ENCODE results near the gene SMAD3. TPM values are rescaled to one million over a fixed set of nuclear protein-coding genes. Genes with fewer than 3 reads are reported as not detected.
"Not testable (repeated sequence)": the region's sequence is repeated elsewhere in the genome, so short reads cannot be mapped to it uniquely, and the experiment has no call there.

The SMAD3 gene
- total RNA-seq, 1 donor from 2014 or later, result 89.3 TPM

- DNase-seq (ENCODE audit: low spot score in 2 of 2), result peak in 1 of 2 donors; percentile 50
- TF ChIP-seq, protein P1, sequence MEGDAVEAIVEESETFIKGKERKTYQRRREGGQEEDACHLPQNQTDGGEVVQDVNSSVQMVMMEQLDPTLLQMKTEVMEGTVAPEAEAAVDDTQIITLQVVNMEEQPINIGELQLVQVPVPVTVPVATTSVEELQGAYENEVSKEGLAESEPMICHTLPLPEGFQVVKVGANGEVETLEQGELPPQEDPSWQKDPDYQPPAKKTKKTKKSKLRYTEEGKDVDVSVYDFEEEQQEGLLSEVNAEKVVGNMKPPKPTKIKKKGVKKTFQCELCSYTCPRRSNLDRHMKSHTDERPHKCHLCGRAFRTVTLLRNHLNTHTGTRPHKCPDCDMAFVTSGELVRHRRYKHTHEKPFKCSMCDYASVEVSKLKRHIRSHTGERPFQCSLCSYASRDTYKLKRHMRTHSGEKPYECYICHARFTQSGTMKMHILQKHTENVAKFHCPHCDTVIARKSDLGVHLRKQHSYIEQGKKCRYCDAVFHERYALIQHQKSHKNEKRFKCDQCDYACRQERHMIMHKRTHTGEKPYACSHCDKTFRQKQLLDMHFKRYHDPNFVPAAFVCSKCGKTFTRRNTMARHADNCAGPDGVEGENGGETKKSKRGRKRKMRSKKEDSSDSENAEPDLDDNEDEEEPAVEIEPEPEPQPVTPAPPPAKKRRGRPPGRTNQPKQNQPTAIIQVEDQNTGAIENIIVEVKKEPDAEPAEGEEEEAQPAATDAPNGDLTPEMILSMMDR (IDR thresholded peaks at IDR 0.05), result no peak
- intact Hi-C loops (cut with DNase I), result no loop called here
These were observed 45.4 kb upstream of the SMAD3 start for GRCh38 chr15:67019884-67020520.

DNA sequence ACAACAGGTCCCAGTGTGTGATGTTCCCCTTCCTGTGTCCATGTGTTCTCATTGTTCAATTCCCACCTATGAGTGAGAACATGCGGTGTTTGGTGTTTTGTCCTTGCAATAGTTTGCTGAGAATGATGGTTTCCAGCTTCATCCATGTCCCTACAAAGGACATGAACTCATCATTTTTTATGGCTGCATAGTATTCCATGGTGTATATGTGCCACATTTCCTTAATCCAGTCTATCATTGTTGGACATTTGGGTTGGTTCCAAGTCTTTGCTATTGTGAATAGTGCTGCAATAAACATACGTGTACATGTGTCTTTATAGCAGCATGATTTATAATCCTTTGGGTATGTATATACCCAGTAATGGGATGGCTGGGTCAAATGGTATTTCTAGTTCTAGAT, 44.7 kb upstream of the SMAD3 start:
- H3K4me3 ChIP-seq; intact Hi-C loops (cut with DNase I); H3K9me3 ChIP-seq; H3K36me3 ChIP-seq; H3K27ac ChIP-seq; H3K27me3 ChIP-seq; DNase-seq (ENCODE audit: low spot score in 2 of 2): not testable (repeated sequence)
- H3K4me1 ChIP-seq, result peaks cover 11 to 19% of the 10 kb centered on the region in 2 donors

More at GRCh38 chr15:67019884-67020520, 45.4 kb upstream of the SMAD3 start:
- Histone ChIP-seq H3K4me1 (peaks cover 5 to 12% of the 10 kb centered on the region in 2 donors), H3K36me3 (no peaks in the 10 kb centered on the region), H3K27ac (no peak overlapping the region), H3K9me3 (no peaks in the 10 kb centered on the region), H3K27me3 (no peaks in the 10 kb centered on the region), H3K4me3 (no peak overlapping the region)

GRCh38 chr15:67021455-67021854, 43.9 kb upstream of the SMAD3 start:
- no peaks in the 10 kb centered on the region for H3K36me3 ChIP-seq
- TF ChIP-seq, protein P1 (IDR thresholded peaks at IDR 0.05), result no peak
- DNase-seq (ENCODE audit: low spot score in 2 of 2), result no peak
- no peaks in the 10 kb centered on the region for H3K27me3 ChIP-seq
- no peak overlapping the region for H3K27ac ChIP-seq
- H3K4me3 ChIP-seq, result no peak overlapping the region
- no peaks in the 10 kb centered on the region for H3K9me3 ChIP-seq
- peaks cover 14 to 27% of the 10 kb centered on the region in 2 donors for H3K4me1 ChIP-seq
- intact Hi-C loops (cut with DNase I), result no loop called here

DNA sequence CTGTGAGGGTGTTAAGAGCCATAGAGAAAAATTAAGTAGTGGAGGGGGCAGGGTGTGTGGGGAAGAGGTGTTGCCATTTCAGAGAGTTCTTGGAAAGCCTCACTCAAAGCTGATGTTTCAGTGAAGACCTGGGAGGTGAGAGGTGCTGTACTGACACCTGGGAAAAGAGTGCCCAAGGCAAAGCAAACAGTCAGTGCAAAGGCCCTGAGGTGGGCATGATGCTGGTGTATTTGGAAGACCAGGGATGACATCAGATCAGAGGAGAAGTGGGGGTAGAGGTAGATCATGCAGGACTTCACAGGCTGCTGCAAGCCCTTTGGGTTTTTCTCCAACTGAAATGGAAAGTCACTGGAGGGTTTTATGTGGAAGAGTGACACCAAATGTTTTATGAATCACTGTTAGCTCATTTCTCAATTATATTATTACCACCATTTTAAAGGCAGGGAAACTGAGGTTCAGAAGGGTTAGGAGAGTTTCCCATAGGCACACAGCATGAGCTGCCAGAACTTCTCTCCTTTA, 42.8 kb upstream of the SMAD3 start:
- Histone ChIP-seq H3K36me3 (no peaks in the 10 kb centered on the region), H3K4me3 (no peak overlapping the region), H3K27me3 (no peaks in the 10 kb centered on the region), H3K27ac (no peak overlapping the region), H3K9me3 (no peaks in the 10 kb centered on the region), H3K4me1 (peaks cover 14 to 27% of the 10 kb centered on the region in 2 donors)
- TF ChIP-seq, protein P1 (IDR thresholded peaks at IDR 0.05), result no peak
- intact Hi-C loops (cut with DNase I), result no loop called here
- peak in 1 of 2 donors; percentile 13 for DNase-seq (ENCODE audit: low spot score in 2 of 2)

GRCh38 chr15:67023517-67024313, 41.7 kb upstream of the SMAD3 start:
- Histone ChIP-seq H3K27ac (no peak overlapping the region), H3K4me3 (no peak overlapping the region), H3K4me1 (peaks cover 14 to 27% of the 10 kb centered on the region in 2 donors), H3K27me3 (no peaks in the 10 kb centered on the region), H3K36me3 (no peaks in the 10 kb centered on the region), H3K9me3 (no peaks in the 10 kb centered on the region)
- peak in 1 of 2 donors; percentile 63 for DNase-seq (ENCODE audit: low spot score in 2 of 2)
- intact Hi-C loops (cut with DNase I), result loop anchor here (1.0 to 2.0 kb wide), 2 partner anchors 21 to 53 kb away; no protein-coding TSS in a partner anchor
- TF ChIP-seq, protein P1 (IDR thresholded peaks at IDR 0.05), result no peak
